GM12892 (cell line): ENCODE data around the gene DNAJA3.

Experiments
- POLR2A ChIP-seq: IDR thresholded peaks from 2 replicates; pipeline ENCODE4 v1.6.1; 2011; ENCODE audit warnings: low read depth, low read length, control low read depth
- POLR2AphosphoS5 ChIP-seq: IDR thresholded peaks from 2 replicates; pipeline ENCODE4 v1.6.1; 2011; ENCODE audit warnings: low read depth, low read length, control low read depth
- TAF1 ChIP-seq: IDR thresholded peaks from 2 replicates; pipeline ENCODE4 v1.6.1; 2011; ENCODE audit warnings: low read depth, mild to moderate bottlenecking, control low read depth, low read length, borderline replicate concordance

DNA sequence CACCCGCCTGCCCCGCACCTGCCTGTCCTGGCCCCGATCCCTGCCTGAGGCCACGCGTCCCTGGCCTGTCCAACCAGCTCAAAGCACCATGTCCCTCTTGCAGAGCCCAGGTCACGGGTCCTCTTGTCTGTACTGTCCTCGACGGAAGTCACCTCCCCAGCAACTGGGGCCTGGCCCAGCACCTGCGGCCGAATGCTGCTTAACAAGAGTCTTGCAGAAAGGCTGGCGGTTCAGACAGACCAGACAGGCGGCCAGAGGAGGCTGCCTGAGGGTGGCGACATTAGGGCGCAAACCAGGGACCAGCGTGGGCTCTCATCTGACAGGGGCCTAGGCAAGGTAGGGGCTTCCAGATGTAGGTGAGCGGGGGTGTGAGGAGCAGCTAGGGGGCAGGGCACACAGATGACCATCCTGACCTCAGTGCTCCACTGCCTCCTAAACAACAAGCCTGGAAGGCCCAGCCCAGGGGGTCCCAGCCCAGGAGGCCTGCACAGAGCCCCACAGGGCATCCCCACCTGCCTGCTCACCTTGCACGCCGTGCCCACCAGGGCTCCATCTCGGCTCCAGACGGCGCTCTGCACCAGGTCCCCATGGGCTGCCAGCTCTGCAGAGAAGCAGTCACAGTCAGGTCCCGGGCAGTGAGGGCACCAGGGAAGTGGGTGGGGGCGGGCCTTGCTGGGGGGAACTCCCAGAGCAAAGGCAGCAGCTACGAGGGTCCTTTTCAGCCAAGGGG lies 20.5 kb upstream of the DNAJA3 start:
- peak; percentile 27; the same call in 1 of the 2 replicates for TF ChIP-seq POLR2AphosphoS5
- TF ChIP-seq POLR2A: no peak
- TF ChIP-seq TAF1: no peak
